Hematopoietic multipotent progenitor cell treated with erythropoietin and hydrocortisone succinate and interleukin-3 and kit ligand, for 4 days (in vitro differentiated cells): Measurements from ENCODE around the gene IQGAP1.
"Not testable (repeated sequence)": the region's sequence is repeated elsewhere in the genome, so short reads cannot be mapped to it uniquely, and the experiment has no call there.

Experiments used
- DNase-seq: peaks from one replicate; pipeline ENCODE4 v3.0.0-alpha.2; 2015

The IQGAP1 gene

GRCh38 chr15:90412356-90413194, 24.5 kb downstream of the IQGAP1 start:
- DNase-seq: peak; percentile 77

GRCh38 chr15:90413411-90414379, 25.7 kb downstream of the IQGAP1 start:
- peak; percentile 49 for DNase-seq

GRCh38 chr15:90414408-90415028, 26.5 kb downstream of the IQGAP1 start:
- DNase-seq: no peak

- not testable (repeated sequence) for DNase-seq
Observed at GRCh38 chr15:90416052-90416451, 28.0 kb downstream of the IQGAP1 start.

GRCh38 chr15:90418627-90419026, 30.6 kb downstream of the IQGAP1 start:
- DNase-seq: no peak

GRCh38 chr15:90419206-90419605, 31.2 kb downstream of the IQGAP1 start:
- no peak for DNase-seq

- no peak for DNase-seq
Observed at GRCh38 chr15:90419738-90420406, 31.8 kb downstream of the IQGAP1 start.

GRCh38 chr15:90420451-90420850, 32.4 kb downstream of the IQGAP1 start:
- no peak for DNase-seq

- no peak for DNase-seq
Observed at GRCh38 chr15:90421527-90421926, 33.5 kb downstream of the IQGAP1 start.

GRCh38 chr15:90422043-90422442, 34.0 kb downstream of the IQGAP1 start:
- no peak for DNase-seq

GRCh38 chr15:90422936-90423335, 34.9 kb downstream of the IQGAP1 start:
- DNase-seq: no peak

GRCh38 chr15:90423801-90424319, 35.8 kb downstream of the IQGAP1 start:
- DNase-seq: no peak

GRCh38 chr15:90425726-90426346, 37.8 kb downstream of the IQGAP1 start:
- DNase-seq: no peak

GRCh38 chr15:90427185-90427584, 39.1 kb downstream of the IQGAP1 start:
- no peak for DNase-seq

GRCh38 chr15:90432253-90432652, 44.2 kb downstream of the IQGAP1 start:
- no peak for DNase-seq

- no peak for DNase-seq
Observed at GRCh38 chr15:90435652-90436337, 47.8 kb downstream of the IQGAP1 start.

- DNase-seq: peak; percentile 35
Observed at GRCh38 chr15:90436952-90437351, 48.9 kb downstream of the IQGAP1 start.

- DNase-seq: no peak
Observed at GRCh38 chr15:90437516-90437915, 49.5 kb downstream of the IQGAP1 start.

GRCh38 chr15:90439946-90440345, 51.9 kb downstream of the IQGAP1 start:
- no peak for DNase-seq

- no peak for DNase-seq
Observed at GRCh38 chr15:90441027-90441426, 53.0 kb downstream of the IQGAP1 start.

GRCh38 chr15:90442423-90442822, 54.4 kb downstream of the IQGAP1 start:
- no peak for DNase-seq
